Neural cell (in vitro differentiated cells): ENCODE results near the gene NRG3. TPM values are rescaled to one million over a fixed set of nuclear protein-coding genes. Genes with fewer than 3 reads are reported as not detected.

Source experiments
- H2AFZ ChIP-seq: fragments of 200-600, 300-800 bp; sonication (generic), shearing (Covaris generic); 2 replicates; pipeline ENCODE4 v1.6.0; 2014; ENCODE audit warnings: low read depth, mild to moderate bottlenecking, antibody characterized with exemption, low read length, moderate library complexity
- H3F3A ChIP-seq: fragments of 200-600 bp; shearing (Covaris generic); 2 replicates; pipeline ENCODE4 v1.6.1; 2016; ENCODE audit warnings: mild to moderate bottlenecking, moderate library complexity, mixed read lengths, antibody characterized with exemption, low read length; ENCODE audit not compliant: insufficient read depth, poor library complexity, severe bottlenecking
- H3K27ac ChIP-seq: fragments of 200-600, 300-800 bp; sonication (generic), shearing (Covaris generic); 2 replicates; pipeline ENCODE4 v1.5.1; 2014; ENCODE audit warnings: mild to moderate bottlenecking, low read length, moderate library complexity
- H3K27me3 ChIP-seq: fragments of 300-800, 200-600 bp; sonication (generic), shearing (Covaris generic); 2 replicates; pipeline ENCODE4 v1.6.0; 2014; ENCODE audit warnings: mild to moderate bottlenecking, low read depth, low read length, moderate library complexity; ENCODE audit not compliant: insufficient read depth
- H3K36me3 ChIP-seq: fragments of 300-800, 200-600 bp; sonication (generic), shearing (Covaris generic); 2 replicates; pipeline ENCODE4 v1.5.1; 2014; ENCODE audit warnings: mild to moderate bottlenecking, antibody characterized with exemption, low read length, moderate library complexity; ENCODE audit not compliant: insufficient read depth
- H3K4me2 ChIP-seq: fragments of 300-800, 200-600 bp; sonication (generic), shearing (Covaris generic); 2 replicates; pipeline ENCODE4 v1.6.0; 2014; ENCODE audit warnings: mild to moderate bottlenecking, low read length
- H3K4me3 ChIP-seq: fragments of 300-800, 200-600 bp; sonication (generic), shearing (Covaris generic); 2 replicates; pipeline ENCODE4 v1.5.1; 2014; ENCODE audit warnings: mild to moderate bottlenecking, low read length, moderate library complexity
- H3K79me2 ChIP-seq: fragments of 200-600 bp; shearing (Covaris generic); replicated peaks from 2 replicates; pipeline ENCODE4 v1.6.0; 2014; ENCODE audit warnings: mild to moderate bottlenecking, low read length, moderate library complexity; ENCODE audit not compliant: insufficient read depth
- H3K9ac ChIP-seq: fragments of 300-800, 200-600 bp; sonication (generic), shearing (Covaris generic); 2 replicates; pipeline ENCODE4 v1.6.1; 2016; ENCODE audit warnings: mild to moderate bottlenecking, low read length, mixed read lengths
- H3K9me2 ChIP-seq: fragments of 200-600 bp; shearing (Covaris generic); 2 replicates; pipeline ENCODE4 v1.6.1; 2016; ENCODE audit warnings: mild to moderate bottlenecking, low read length, mixed read lengths; ENCODE audit not compliant: insufficient read depth
- H3K9me3 ChIP-seq: fragments of 200-600, 300-800 bp; sonication (generic), shearing (Covaris generic); 2 replicates; pipeline ENCODE4 v1.6.1; 2016; ENCODE audit warnings: mild to moderate bottlenecking, mixed run types, low read length, moderate library complexity, mixed read lengths
- H4K20me1 ChIP-seq: fragments of 200-600 bp; shearing (Covaris generic); 2 replicates; pipeline ENCODE4 v1.6.1; 2016; ENCODE audit warnings: mild to moderate bottlenecking, mixed run types; ENCODE audit not compliant: insufficient read depth
- EP300 ChIP-seq: fragments of 450-650 bp; conservative IDR thresholded peaks from 2 replicates; pipeline ENCODE4 v1.6.1; 2014; ENCODE audit warnings: antibody characterized with exemption, mild to moderate bottlenecking, moderate library complexity; ENCODE audit not compliant: poor library complexity, severe bottlenecking
- EZH2 ChIP-seq: fragments of 200-600, 300-800 bp; shearing (Covaris generic), sonication (generic); IDR thresholded peaks from 2 replicates; pipeline ENCODE4 v1.6.1; 2014; ENCODE audit warnings: antibody characterized with exemption, low read length, borderline replicate concordance, mild to moderate bottlenecking; ENCODE audit not compliant: insufficient read depth, poor library complexity, severe bottlenecking
- MXI1 ChIP-seq: fragments of 450-650 bp; conservative IDR thresholded peaks from 2 replicates; pipeline ENCODE4 v1.6.1; 2014; ENCODE audit warnings: antibody characterized with exemption, mild to moderate bottlenecking; ENCODE audit not compliant: poor library complexity, severe bottlenecking
- POLR2AphosphoS5 ChIP-seq: IDR thresholded peaks from 2 replicates; pipeline ENCODE4 v1.6.1; 2012
- RAD21 ChIP-seq: fragments of 450-650 bp; conservative IDR thresholded peaks from 2 replicates; pipeline ENCODE4 v1.6.1; 2014; ENCODE audit warnings: antibody characterized with exemption, mild to moderate bottlenecking, moderate library complexity
- SMC3 ChIP-seq: fragments of 450-650 bp; conservative IDR thresholded peaks from 2 replicates; pipeline ENCODE4 v1.6.1; 2014; ENCODE audit warnings: antibody characterized with exemption, mild to moderate bottlenecking, moderate library complexity; ENCODE audit not compliant: poor library complexity
- TAF1 ChIP-seq: IDR thresholded peaks from 2 replicates; pipeline ENCODE4 v1.6.1; 2012; ENCODE audit warnings: low read depth
- polyA plus RNA-seq: library from polyadenylated mRNA; depleted of rRNA; stranded (reverse); fragments of >200 nt; gene quantifications from 2 replicates; pipeline ENCODE4 v1.2.3, GENCODE V29; 2014
- TF ChIP-seq, protein P1 (sequence below): IDR thresholded peaks from 2 replicates; pipeline ENCODE4 v1.6.1; 2012; ENCODE audit warnings: borderline replicate concordance
- TF ChIP-seq, protein P2 (sequence below): fragments of 450-650 bp; IDR thresholded peaks from 2 replicates; pipeline ENCODE4 v1.5.1; 2014; ENCODE audit warnings: antibody characterized with exemption, mild to moderate bottlenecking, moderate library complexity; ENCODE audit not compliant: poor library complexity, severe bottlenecking

Gene NRG3
- polyA plus RNA-seq, 1 donor from 2014 or later, result 14.0 TPM

DNA sequence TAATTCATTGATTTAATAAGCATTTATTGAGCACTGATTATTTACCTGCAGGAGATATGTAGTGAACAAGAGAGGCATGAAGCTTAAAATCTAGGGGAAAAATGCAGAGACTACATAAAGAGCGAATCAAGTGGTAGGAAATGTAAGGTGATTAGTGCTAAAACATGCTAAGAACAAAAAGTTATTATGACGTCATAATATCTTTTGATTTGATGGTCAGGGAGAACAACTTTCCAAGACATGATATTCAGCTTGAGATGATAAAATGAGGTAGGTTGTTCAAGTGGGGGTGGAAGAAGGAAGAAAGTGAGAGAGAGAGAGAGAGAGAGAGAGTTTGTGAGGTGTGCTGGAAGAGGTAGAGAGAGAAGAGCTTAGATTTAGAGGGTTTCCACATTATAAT is 317.7 kb downstream of the NRG3 start:
- no peaks in the 10 kb centered on the region for H4K20me1 ChIP-seq
- H3K79me2 ChIP-seq, result no peaks in the 10 kb centered on the region
- no peak overlapping the region for H3K27ac ChIP-seq
- TF ChIP-seq SMC3, result no peak
- TF ChIP-seq EP300, result no peak
- no peak for TF ChIP-seq TAF1
- TF ChIP-seq RAD21, result no peak
- no peak for TF ChIP-seq EZH2
- TF ChIP-seq POLR2AphosphoS5, result no peak
- TF ChIP-seq, protein P1, sequence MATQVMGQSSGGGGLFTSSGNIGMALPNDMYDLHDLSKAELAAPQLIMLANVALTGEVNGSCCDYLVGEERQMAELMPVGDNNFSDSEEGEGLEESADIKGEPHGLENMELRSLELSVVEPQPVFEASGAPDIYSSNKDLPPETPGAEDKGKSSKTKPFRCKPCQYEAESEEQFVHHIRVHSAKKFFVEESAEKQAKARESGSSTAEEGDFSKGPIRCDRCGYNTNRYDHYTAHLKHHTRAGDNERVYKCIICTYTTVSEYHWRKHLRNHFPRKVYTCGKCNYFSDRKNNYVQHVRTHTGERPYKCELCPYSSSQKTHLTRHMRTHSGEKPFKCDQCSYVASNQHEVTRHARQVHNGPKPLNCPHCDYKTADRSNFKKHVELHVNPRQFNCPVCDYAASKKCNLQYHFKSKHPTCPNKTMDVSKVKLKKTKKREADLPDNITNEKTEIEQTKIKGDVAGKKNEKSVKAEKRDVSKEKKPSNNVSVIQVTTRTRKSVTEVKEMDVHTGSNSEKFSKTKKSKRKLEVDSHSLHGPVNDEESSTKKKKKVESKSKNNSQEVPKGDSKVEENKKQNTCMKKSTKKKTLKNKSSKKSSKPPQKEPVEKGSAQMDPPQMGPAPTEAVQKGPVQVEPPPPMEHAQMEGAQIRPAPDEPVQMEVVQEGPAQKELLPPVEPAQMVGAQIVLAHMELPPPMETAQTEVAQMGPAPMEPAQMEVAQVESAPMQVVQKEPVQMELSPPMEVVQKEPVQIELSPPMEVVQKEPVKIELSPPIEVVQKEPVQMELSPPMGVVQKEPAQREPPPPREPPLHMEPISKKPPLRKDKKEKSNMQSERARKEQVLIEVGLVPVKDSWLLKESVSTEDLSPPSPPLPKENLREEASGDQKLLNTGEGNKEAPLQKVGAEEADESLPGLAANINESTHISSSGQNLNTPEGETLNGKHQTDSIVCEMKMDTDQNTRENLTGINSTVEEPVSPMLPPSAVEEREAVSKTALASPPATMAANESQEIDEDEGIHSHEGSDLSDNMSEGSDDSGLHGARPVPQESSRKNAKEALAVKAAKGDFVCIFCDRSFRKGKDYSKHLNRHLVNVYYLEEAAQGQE, result no peak
- TF ChIP-seq, protein P2, sequence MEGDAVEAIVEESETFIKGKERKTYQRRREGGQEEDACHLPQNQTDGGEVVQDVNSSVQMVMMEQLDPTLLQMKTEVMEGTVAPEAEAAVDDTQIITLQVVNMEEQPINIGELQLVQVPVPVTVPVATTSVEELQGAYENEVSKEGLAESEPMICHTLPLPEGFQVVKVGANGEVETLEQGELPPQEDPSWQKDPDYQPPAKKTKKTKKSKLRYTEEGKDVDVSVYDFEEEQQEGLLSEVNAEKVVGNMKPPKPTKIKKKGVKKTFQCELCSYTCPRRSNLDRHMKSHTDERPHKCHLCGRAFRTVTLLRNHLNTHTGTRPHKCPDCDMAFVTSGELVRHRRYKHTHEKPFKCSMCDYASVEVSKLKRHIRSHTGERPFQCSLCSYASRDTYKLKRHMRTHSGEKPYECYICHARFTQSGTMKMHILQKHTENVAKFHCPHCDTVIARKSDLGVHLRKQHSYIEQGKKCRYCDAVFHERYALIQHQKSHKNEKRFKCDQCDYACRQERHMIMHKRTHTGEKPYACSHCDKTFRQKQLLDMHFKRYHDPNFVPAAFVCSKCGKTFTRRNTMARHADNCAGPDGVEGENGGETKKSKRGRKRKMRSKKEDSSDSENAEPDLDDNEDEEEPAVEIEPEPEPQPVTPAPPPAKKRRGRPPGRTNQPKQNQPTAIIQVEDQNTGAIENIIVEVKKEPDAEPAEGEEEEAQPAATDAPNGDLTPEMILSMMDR, result no peak
- no peak for TF ChIP-seq MXI1
- no peak overlapping the region for H3K9ac ChIP-seq
- H2AFZ ChIP-seq, result no peak overlapping the region
- H3K4me3 ChIP-seq, result no peak overlapping the region
- no peaks in the 10 kb centered on the region for H3K36me3 ChIP-seq
- H3F3A ChIP-seq, result no peaks in the 10 kb centered on the region
- H3K27me3 ChIP-seq, result no peaks in the 10 kb centered on the region
- no peak overlapping the region for H3K4me2 ChIP-seq
- H3K9me3 ChIP-seq, result no peaks in the 10 kb centered on the region
- no peaks in the 10 kb centered on the region for H3K9me2 ChIP-seq

DNA sequence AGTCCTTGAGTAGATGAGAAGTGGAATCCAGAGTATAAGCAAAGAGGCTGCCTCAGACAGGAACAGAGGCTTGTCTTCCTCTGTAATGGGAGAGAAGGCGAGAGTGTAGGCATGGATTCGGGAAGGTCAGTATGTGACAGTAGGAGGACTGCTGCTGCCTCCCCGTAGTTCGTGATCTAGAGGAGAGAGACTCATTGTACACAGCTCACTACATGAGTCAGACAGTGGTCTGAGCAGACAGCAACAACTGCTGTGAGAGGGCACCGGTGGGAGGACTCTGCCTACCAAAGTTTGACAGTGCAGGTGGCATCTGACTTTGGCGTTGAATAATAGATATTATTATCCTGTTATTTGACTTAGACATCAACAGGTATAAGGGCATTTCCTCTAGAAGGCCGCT is 319.4 kb downstream of the NRG3 start:
- H2AFZ ChIP-seq, result no peak overlapping the region

More for the DNA sequence above, 319.4 kb downstream of the NRG3 start:
- Histone ChIP-seq H3K9me3 (no peaks in the 10 kb centered on the region), H3K36me3 (no peaks in the 10 kb centered on the region), H4K20me1 (no peaks in the 10 kb centered on the region), H3K9me2 (no peaks in the 10 kb centered on the region), H3K4me3 (no peak overlapping the region), H3K27me3 (no peaks in the 10 kb centered on the region), H3K9ac (no peak overlapping the region), H3K79me2 (no peaks in the 10 kb centered on the region), H3F3A (no peaks in the 10 kb centered on the region), H3K27ac (no peak overlapping the region), H3K4me2 (no peak overlapping the region)
- TF ChIP-seq, protein P2, result no peak
- TF ChIP-seq RAD21, result no peak
- no peak for TF ChIP-seq EP300
- no peak for TF ChIP-seq SMC3
- TF ChIP-seq, protein P1, result no peak
- no peak for TF ChIP-seq POLR2AphosphoS5
- no peak for TF ChIP-seq EZH2
- TF ChIP-seq MXI1, result no peak
- no peak for TF ChIP-seq TAF1
